Stimulated activated CD8-positive, alpha-beta memory T cell treated with anti-CD3 and anti-CD28 coated beads, Interleukin-12 subunit alpha, Interleukin-12 subunit beta, amount 100 ng/mL, for 24 hours (primary cell): ENCODE results near the gene ARHGAP42.
"Not testable (repeated sequence)": the region's sequence is repeated elsewhere in the genome, so short reads cannot be mapped to it uniquely, and the experiment has no call there.

Experiments
- DNase-seq: peaks from one replicate; pipeline ENCODE4 v3.0.0-alpha.2; 2020; ENCODE audit errors: extremely low read depth

The ARHGAP42 gene

DNA sequence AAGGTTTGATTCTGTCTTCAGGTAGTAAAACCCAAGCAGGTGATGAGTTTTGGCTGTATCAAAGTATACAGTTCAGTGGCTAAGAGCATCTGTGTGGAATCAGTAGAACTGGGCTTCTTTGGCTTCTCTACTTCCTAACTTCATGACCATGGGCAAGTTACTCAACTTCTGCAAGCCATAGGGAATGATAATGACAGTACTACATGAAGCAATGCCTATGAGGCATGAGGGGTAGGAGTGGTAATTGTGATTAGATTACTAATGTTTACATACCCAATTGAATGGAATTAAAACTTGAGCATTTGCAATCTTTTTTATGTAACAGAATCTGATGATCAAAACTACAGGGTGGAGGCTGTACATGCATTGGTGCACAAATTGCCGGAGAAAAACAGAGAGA, 278.3 kb downstream of the ARHGAP42 start:
- DNase-seq, result no peak

DNA sequence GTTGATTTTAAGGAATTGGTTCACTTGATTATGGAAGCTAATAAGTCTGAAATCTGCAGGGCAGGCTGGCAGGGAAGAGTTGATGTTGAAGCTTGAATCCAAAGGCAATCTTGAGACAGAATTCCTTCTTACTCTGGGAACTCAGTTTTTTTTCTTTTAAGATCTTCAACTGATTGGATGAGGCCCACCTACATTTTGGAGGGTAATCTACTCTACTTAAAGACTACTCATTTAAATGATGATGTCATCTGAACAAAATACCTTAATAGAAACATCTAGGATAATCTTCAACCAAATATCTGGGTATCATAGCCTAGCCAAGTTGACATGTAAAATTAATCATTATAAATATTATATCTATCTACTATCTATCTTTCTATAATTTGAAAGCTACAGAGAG, 279.3 kb downstream of the ARHGAP42 start:
- no peak for DNase-seq

DNA sequence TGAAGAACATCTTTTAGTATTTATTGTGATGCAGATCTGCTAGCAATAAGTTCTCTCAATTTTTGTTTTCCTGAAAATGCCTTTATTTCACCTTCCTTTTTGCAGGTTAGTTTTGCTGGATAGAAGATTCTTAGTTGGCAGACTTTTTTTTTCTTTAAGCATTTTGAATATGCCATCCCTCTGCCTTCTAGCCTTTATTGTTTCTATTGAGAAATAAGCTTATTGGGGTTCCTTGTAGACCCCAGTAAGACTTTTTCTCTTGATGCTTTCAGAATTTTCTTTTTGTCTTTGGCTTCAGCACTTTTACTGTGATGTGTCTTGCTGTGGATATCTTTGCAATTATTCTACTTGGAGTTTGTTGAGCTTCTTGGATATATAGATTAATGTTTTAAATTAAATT, 281.9 kb downstream of the ARHGAP42 start:
- no peak for DNase-seq

DNA sequence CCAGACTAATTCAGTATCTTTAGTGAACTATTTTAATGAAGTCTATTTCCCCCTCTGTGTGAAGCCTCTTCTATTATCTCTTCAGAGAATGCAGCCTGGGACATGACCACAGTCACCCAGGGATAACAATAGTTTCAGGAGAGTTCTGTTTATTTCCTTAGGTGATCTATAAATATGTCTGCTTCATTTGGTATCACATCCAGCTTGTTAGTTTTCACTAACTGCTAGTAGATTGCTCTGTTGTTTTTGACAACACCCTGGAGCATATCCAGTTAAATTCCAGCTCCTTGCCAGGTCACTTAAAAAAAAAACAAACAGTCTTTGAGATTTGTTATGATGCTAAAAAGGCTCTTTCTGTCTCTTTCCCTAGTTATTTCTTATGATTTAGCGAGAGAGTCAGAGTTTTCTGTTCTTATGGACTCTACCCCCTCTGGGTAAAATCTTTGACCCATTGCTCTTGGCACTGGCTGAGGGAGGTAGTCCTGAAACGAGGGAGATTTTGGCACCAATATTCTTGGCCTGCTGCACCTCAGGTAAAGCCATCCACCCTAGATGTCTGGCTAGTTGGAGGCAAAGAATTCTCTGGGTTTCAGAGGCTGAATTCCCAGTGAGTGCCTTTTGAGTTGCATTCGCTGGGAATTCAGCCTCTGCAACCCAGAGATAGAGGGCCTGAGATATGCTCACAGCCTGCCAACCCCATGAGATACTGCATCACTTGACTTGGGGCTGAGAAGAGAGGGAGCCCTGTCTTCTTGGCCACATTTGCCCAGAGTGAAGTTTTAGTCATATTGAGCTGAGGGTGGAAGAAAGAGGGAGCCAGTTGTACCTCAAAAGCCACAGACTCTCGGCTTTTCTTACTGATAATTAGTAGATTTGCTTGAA, 283.4 kb downstream of the ARHGAP42 start:
- DNase-seq, result no peak

DNA sequence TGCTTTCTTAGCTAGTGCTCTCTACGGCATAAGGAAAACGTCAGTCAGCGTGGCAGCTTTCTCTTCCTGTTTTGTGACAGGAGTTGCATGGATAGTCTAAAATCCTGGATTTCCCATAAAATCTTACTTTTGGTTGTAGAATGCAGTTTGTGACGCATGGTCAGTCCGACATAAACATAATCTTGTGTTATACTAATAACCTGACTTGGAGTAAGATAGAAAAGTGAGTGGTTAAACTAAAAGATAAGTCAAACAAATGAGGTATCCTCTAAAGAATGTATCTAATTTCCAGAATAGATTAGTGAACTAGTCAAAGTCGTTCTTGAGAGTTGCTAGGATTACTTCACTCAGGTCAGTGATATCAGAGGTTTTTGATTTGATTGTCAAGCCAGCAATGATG, 285.0 kb downstream of the ARHGAP42 start:
- DNase-seq, result no peak

DNA sequence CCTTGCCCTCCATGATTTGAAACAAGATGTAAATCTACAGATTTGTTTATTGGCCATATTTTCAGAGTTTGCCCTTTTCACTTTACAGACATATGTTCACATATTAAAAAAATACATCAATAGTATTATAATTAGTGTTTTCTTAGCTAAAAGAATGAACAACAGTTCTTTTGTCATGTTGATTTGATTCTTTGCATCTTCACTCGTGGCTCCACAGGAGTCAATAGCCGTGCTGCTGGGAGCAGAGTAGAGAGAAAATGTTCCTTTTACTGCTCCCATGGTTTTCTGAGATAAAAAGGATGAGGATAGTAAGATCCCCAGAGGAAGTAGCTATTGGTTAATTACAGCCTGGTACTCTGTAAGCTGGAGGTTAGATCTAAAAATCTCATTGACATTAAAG, 291.4 kb downstream of the ARHGAP42 start:
- no peak for DNase-seq

DNA sequence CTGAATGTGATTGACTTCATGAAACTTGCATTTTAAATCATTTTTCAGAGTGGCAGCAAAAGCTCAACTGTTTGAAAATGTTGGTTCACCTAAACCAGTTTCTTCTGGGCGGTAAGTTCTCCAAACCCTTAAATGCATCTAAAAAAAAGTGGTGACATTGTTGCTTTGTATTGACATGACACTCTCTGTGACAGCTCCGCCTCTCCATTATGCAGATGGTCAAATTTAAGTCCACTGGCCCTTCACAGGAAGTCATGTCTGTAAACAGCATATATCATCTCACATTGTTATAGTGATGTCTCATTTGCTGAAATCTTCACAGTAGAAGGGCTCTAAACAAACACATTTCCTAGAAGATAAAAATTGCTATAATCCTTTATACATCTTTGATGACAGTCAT, 291.9 kb downstream of the ARHGAP42 start:
- DNase-seq, result no peak

DNA sequence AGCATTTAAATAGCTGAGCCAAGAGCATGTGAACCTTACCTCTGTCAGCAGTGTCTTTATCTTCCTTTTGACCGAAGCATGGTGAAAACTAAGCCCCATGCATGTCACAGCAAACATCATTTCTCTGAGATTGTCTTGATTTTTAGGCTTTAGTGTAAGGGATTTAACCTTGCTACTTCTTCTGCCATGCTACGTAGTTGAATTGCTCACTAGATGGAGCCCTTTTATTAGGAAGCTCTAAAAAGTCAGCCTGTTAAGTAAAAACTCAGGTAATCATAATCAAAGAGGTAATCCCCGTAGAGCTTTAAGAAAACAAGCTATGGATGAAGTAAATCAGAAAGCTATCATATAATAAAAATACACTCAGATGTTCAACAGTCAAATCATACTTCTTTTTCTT, 293.1 kb downstream of the ARHGAP42 start:
- no peak for DNase-seq

DNA sequence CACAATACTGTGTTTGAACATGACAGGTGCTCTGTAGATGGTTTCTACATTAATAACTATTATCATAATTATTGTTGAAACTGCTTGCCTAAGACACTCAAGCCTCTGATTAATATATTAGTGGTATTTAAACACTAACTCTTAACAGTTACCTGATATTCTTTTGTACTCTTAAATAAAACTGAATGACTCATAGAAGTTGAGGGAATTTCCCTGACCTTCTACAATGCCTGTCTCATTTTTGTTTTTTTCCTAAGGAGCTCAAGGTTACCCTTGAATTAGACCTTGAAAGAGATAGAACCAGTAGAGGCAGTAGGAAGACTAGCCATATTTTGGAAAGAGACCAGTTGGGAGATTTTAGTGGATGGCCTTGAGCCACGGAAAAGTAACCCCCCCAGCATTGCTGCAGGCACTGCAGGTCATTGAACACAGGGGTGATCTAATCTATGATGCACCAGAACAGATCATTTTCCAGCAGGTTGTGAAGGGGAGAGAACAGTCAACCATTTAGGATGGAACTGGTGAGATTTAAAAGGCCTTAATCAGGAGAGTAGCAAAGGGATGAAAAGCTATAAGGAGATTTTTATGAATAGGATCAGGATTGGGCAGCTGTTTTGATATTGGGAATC, 294.2 kb downstream of the ARHGAP42 start:
- DNase-seq, result no peak

DNA sequence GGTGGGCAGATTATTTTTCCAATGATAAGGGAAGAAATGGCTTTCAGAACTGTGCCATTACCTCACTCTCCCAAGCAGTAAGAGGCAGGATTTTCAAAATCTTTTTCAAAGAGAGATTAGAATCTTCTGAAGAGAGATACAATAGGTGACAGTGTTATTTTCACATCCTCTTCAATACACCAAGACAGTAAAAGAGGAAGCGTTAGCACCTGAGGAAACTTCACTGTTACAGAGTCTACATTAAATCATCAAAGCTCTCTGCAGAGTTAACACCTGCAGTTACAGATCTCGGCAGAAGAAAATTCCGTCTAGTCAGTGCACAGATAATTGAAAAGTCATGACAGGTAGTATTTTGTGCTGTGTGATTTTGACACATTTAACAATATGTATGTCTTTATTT, 297.6 kb downstream of the ARHGAP42 start:
- no peak for DNase-seq

DNA sequence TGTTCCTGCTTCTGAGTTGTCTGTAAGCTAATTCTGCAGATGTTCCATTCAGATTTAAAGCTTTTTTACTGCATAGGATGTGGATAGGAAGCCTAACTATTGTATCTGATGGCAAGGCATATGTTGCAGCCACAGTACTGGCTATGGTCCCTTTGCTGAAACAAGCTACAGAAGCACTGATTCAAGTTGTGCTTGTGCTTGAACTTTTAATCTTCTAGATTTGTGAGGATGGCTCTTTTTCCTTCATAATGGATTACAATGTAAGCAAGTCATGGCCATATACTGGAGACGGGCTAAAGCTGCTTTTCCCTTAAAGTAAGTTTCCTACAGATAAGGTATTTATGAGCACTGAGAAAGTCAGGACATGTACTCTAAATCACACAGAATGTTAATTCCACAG, 303.8 kb downstream of the ARHGAP42 start:
- DNase-seq, result no peak

DNA sequence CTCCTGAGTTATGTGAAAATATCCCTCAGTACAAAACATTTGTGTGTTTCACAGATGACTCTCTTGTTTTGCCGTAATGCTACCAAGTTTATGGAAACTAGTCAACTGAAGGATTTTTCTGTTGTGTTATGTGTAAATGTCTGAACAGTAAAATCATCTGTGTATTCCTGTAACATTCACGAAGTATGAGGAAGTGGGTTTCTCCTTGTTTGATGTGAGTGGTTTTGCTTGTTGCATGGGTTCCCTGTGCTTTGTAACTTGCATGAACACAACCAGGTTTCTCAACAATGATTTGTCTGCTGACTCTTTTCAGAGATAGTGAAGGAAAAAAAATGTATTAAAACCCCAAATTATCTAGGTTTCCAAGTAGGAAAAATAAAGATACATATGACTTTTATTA, 304.5 kb downstream of the ARHGAP42 start:
- no peak for DNase-seq

DNA sequence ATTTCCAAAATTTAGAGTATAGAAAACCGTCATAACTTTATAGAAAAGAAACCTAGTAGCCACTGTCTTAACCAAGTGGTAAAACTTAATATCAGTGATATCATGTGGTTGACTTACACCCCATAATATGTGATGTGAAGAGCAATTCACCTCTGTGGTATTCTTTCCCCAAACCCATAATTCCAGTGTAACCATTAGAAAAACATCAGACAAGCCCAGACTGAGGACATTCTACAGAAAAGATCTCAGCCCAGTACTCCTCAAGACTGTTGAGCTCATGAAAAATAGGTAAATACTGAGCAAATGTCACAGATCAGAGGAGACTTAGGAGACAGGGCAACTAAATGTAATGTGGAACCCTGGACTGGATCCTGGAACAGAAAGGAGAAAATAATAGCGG, 307.9 kb downstream of the ARHGAP42 start:
- DNase-seq, result no peak

DNA sequence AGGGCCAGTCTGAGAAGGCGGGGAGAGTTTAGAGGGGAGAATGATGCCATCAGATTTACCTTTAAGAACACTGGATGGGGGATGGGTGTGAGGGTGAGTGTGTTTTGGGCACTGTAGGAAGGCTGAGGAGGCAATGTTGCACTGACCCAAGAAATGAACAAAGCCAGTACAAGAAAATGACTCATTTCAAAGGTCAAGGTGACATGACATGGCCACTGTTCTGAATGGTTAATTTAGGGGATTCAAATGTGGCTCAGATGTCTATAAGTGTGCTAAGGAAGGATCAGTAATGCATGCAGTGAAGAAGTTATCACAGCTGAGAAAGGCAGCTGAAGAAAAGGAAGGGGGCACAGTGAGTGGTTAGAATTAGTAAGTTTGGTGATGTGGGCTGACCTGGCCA, 312.7 kb downstream of the ARHGAP42 start:
- DNase-seq, result no peak

DNA sequence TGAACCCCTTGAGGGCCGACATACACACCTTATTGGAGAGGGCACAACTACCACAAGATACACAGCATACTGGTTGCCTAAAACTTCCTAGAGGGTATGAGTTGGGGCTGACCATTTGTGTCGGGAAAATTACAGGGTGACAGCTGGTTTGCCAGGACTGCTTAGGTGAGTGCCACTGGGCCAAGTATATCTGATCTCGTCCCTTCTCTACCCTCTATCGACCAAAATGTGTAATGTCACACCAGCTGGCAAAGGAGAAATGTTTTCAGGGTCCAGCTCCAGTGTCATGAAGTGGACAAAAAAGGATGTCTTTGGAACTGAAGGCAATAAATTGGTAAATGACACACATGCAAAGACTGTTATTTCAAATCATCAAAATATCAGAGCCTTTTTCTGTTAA, 316.4 kb downstream of the ARHGAP42 start:
- no peak for DNase-seq

DNA sequence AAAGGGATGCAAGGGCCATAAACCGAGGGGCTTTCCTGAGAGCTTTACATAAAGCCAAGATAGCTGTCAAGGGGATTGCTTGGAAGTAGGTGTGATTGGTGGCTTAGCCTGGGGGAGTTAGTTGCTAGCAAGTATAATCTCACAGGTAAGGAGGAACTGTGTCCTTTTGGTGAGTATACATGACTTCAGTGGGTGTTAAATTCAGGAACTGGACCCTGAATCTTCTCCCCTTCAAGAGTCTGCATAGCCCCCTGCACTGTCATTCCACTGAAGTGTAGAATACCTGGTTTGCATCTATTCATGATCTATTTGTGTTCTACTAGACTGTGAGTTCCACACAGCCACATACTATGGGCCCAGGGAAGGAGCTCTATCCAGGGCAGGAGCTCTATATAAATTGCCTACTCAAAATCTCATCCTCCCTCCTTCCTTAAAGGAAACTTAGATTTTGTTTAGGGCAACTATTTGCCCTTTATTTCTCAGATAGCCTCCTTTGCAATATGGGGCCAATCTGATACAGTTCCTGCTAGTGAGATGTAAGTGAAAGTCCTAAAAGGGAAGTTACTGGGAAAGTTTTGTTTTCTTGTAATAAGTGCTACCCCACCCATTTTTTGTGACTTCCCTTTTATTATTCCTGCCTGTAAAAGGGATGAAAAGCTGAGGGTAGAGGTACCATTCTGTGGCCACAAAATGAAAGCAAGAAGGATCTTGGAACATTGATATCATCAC, 322.0 kb downstream of the ARHGAP42 start:
- no peak for DNase-seq

DNA sequence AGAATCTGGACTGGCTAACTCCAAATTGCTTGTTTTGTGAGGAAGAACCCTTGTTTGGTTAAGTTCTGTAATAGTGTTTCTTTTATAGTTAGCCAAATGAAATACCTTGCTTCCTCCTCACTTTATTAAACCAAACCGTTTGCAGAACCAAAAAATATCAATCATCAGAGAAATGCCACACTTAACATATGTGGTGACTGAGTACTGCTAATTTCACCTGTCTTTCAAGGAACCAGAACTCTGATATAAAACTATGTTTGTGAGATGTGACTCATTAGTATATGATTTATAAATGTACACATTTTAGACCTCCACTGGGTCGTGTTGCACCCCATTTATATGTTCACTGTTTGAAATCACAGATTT, 322.6 kb downstream of the ARHGAP42 start:
- no peak for DNase-seq

DNA sequence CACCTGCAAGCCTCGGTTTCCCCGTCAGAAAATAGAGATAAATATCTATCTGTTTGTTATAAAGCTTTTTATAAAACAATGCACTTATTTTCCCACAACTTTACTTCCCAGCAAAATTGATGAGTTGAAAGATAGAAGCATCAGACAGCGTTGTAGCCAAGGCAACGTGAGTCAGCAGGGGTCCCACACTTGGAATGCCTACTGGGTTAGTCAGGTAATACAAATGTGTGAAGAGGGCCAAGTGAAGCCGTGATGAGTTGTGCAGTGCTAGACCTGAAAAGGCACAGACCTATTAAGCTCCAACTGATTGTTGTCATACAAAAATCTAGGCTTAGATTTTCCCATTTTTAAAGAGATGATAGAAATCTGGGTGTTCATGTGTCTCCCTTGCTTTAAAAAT, 323.8 kb downstream of the ARHGAP42 start:
- no peak for DNase-seq

DNA sequence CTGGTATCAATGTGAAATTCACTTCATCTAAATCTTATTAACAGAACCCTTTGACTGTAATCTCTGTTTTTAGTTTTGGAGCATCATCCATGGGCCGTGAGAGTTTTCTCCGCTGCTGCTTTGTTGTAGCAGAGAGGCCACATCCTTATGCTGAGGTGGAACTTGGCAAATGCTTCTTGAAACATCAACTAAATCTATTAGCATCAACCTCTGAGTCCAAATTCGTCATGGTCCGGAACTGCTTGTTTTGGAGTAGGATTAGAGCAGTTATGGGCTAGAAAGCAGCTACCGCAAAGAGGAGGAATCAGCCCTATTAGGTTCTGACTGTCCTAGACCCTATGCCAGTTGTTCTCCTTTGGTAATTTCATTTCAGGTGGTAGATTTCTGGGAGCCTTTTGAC, 324.8 kb downstream of the ARHGAP42 start:
- no peak for DNase-seq

DNA sequence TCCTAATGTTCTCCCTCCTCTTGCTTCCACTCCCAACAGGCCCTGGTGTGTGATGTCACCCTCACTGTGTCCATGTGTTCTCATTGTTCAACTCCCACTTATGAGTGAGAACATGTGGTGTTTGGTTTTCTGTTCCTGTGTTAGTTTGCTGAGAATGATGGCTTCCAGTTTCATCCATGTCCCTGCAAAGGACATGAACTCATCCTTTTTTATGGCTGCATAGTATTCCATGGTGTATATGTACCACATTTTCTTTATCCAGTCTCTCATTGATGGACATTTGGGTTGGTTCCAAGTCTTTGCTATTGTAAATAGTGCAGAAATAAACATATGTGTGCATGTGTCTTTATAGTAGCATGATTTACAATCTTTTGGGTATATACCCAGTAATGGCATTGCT, 326.6 kb downstream of the ARHGAP42 start:
- DNase-seq, result not testable (repeated sequence)

DNA sequence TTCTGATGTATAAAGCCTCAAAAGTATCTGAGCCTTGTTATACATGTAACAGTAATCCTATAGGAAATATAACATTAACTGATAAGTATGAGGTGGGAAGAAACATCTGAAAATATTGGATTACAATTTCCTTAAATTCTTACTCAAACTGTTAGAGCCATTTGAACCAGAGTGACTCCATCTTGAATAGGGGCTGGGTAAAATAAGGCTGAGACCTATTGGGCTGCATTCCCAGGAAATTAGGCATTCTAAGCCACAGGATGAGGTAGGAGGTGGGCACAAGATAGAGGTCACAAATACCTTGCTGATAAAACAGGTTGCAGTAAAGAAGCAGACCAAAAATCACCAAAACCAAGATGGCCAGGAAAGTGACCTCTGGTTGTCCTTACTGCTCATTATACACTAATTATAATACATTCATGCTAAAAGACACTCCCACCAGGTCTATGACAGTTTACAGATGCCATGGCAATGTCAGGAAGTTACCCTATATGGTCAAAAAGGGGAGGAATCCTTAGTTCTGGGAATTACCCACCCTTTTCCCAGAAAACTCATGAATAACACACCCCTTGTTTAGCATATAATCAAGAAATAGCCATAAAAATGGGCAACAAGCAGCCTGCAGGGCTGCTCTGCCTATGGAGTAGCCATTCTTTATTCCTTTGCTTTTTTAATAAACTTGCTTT, 327.7 kb downstream of the ARHGAP42 start:
- no peak for DNase-seq

DNA sequence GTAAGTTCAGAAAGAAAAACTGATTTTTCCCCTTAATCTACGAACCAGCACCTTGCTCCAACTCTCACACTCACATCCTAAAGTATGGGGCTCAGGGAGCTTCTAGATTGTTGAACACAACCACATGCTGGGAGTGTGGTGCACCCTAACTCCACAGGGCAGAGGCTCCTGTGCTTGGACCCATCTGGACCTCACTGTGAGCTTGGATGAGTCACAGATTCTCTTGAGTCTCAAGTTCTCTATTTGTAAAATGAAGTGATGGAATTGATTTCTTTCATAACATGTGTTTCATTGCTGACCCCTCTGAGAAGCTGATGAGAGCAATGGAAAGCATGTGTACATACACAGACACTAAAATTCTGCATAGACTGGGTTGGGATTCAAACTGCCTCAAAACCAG, 332.8 kb downstream of the ARHGAP42 start:
- no peak for DNase-seq
